Measurements from ENCODE around the gene MROH2A. TPM values are rescaled to one million over a fixed set of nuclear protein-coding genes. Genes with fewer than 3 reads are reported as not detected.
A peak's percentile ranks its signal among the peaks of the same experiment; 100 is the strongest.

MROH2A gene
- total RNA-seq, 1 experiment from 2014 or later: not detected

DNA sequence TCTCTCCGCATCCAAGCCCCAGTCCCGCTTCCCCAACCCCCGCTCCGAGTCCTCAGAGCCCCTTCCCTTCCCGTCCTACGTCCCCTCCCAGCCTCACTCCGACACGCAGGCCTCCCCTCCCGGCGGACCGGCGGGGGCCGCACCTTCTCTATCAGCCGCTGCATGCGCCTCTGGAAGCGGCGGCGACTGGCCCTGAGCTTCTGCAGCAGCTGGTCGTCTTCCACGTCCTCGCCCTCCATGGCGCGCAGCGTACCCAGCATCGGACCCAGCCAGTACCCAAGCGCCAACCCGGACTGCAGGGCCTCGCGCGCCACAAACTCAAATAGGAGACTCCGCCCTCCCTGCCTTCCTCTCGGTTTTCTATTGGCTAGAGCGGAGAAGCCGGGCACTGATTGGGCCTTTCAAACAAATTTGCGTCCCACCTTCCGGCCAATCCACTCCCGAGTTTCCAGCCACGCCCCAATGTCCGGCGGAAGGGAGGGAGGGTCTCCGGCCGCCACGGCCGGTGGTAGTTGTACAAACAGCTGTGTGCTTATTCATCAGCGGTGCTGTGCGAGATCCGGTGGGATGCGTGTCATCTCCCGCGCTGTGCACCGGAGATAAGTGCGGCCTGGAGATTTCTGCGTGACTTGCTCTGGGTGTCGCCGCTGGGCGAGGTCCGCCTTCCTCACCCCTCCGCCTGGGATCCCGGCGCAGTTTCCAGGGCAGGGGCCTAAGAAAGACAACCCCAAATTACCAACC is 76.3 kb downstream of the MROH2A start, which contains the start of gene HJURP (continued):
- TF ChIP-seq, protein P1, sequence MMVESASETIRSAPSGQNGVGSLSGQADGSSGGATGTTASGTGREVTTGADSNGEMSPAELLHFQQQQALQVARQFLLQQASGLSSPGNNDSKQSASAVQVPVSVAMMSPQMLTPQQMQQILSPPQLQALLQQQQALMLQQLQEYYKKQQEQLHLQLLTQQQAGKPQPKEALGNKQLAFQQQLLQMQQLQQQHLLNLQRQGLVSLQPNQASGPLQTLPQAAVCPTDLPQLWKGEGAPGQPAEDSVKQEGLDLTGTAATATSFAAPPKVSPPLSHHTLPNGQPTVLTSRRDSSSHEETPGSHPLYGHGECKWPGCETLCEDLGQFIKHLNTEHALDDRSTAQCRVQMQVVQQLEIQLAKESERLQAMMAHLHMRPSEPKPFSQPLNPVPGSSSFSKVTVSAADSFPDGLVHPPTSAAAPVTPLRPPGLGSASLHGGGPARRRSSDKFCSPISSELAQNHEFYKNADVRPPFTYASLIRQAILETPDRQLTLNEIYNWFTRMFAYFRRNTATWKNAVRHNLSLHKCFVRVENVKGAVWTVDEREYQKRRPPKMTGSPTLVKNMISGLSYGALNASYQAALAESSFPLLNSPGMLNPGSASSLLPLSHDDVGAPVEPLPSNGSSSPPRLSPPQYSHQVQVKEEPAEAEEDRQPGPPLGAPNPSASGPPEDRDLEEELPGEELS (CRISPR knock-in tag; IDR thresholded peaks at IDR 0.05): peak; percentile 67; the same call in 1 of the 2 replicates
- peak; percentile 86 for TF ChIP-seq SP1 (CRISPR knock-in tag; conservative IDR thresholded peaks at IDR 0.05)
- TF ChIP-seq, protein P2, sequence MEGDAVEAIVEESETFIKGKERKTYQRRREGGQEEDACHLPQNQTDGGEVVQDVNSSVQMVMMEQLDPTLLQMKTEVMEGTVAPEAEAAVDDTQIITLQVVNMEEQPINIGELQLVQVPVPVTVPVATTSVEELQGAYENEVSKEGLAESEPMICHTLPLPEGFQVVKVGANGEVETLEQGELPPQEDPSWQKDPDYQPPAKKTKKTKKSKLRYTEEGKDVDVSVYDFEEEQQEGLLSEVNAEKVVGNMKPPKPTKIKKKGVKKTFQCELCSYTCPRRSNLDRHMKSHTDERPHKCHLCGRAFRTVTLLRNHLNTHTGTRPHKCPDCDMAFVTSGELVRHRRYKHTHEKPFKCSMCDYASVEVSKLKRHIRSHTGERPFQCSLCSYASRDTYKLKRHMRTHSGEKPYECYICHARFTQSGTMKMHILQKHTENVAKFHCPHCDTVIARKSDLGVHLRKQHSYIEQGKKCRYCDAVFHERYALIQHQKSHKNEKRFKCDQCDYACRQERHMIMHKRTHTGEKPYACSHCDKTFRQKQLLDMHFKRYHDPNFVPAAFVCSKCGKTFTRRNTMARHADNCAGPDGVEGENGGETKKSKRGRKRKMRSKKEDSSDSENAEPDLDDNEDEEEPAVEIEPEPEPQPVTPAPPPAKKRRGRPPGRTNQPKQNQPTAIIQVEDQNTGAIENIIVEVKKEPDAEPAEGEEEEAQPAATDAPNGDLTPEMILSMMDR (IDR thresholded peaks at IDR 0.05): no peak
- peak; percentile 91; the same call in 1 of the 2 replicates for TF ChIP-seq TP53 (CRISPR knock-in tag; IDR thresholded peaks at IDR 0.05)
- no peak for TF ChIP-seq ZNF671 (CRISPR knock-in tag; IDR thresholded peaks at IDR 0.05)
- TF ChIP-seq EMX1 (CRISPR knock-in tag; IDR thresholded peaks at IDR 0.05): no peak
- TF ChIP-seq, protein P3, sequence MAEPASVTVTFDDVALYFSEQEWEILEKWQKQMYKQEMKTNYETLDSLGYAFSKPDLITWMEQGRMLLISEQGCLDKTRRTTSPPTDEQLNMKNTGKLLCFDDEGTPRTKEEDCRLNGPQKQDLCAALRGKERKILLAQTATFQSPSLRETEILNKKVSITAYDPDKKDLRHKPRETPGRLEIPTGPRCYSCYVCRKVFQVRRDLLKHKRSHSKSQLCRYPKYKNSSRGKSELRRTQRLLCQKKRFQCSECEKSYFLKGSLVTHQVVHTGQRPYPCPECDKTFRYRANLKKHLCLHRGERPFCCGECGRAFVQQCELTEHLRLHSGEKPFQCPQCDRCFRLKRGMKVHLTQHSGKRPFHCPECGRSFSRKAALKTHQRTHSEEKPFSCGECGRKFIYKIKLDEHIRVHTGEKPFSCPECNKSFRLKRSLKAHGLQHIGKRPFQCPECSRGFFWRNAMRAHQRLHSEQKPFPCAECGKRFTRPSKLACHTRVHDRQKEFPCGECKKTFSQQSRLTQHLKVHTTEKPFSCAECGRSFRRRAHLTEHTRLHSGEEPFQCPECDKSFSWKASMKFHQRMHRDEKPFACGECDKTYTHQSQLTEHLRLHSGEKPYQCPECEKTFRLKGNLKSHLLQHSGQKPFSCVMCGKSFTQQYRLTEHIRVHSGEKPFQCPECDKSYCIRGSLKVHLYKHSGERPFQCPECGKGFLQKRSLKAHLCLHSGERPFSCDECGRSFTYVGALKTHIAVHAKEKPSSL (CRISPR knock-in tag; conservative IDR thresholded peaks at IDR 0.05): no peak
- peak; percentile 25; the same call in 1 of the 2 replicates for TF ChIP-seq ATF1 (CRISPR knock-in tag; IDR thresholded peaks at IDR 0.05)
- TF ChIP-seq NFYB (CRISPR knock-in tag; conservative IDR thresholded peaks at IDR 0.05; ENCODE audit: low read depth): peak; percentile 67
- TF ChIP-seq, protein P4, sequence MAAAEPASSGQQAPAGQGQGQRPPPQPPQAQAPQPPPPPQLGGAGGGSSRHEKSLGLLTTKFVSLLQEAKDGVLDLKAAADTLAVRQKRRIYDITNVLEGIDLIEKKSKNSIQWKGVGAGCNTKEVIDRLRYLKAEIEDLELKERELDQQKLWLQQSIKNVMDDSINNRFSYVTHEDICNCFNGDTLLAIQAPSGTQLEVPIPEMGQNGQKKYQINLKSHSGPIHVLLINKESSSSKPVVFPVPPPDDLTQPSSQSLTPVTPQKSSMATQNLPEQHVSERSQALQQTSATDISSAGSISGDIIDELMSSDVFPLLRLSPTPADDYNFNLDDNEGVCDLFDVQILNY (CRISPR knock-in tag; IDR thresholded peaks at IDR 0.05): peak; percentile 90
- no peak for TF ChIP-seq TEAD4 (CRISPR knock-in tag; IDR thresholded peaks at IDR 0.05)
- TF ChIP-seq, protein P5, sequence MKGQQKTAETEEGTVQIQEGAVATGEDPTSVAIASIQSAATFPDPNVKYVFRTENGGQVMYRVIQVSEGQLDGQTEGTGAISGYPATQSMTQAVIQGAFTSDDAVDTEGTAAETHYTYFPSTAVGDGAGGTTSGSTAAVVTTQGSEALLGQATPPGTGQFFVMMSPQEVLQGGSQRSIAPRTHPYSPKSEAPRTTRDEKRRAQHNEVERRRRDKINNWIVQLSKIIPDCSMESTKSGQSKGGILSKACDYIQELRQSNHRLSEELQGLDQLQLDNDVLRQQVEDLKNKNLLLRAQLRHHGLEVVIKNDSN (CRISPR knock-in tag; IDR thresholded peaks at IDR 0.05): no peak
- TF ChIP-seq, protein P6, sequence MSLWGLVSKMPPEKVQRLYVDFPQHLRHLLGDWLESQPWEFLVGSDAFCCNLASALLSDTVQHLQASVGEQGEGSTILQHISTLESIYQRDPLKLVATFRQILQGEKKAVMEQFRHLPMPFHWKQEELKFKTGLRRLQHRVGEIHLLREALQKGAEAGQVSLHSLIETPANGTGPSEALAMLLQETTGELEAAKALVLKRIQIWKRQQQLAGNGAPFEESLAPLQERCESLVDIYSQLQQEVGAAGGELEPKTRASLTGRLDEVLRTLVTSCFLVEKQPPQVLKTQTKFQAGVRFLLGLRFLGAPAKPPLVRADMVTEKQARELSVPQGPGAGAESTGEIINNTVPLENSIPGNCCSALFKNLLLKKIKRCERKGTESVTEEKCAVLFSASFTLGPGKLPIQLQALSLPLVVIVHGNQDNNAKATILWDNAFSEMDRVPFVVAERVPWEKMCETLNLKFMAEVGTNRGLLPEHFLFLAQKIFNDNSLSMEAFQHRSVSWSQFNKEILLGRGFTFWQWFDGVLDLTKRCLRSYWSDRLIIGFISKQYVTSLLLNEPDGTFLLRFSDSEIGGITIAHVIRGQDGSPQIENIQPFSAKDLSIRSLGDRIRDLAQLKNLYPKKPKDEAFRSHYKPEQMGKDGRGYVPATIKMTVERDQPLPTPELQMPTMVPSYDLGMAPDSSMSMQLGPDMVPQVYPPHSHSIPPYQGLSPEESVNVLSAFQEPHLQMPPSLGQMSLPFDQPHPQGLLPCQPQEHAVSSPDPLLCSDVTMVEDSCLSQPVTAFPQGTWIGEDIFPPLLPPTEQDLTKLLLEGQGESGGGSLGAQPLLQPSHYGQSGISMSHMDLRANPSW (CRISPR knock-in tag; conservative IDR thresholded peaks at IDR 0.05; ENCODE audit: low read depth): 0 out of 2 replicates have a peak, but pooled peaks have one; percentile 72
- TF ChIP-seq, protein P7, sequence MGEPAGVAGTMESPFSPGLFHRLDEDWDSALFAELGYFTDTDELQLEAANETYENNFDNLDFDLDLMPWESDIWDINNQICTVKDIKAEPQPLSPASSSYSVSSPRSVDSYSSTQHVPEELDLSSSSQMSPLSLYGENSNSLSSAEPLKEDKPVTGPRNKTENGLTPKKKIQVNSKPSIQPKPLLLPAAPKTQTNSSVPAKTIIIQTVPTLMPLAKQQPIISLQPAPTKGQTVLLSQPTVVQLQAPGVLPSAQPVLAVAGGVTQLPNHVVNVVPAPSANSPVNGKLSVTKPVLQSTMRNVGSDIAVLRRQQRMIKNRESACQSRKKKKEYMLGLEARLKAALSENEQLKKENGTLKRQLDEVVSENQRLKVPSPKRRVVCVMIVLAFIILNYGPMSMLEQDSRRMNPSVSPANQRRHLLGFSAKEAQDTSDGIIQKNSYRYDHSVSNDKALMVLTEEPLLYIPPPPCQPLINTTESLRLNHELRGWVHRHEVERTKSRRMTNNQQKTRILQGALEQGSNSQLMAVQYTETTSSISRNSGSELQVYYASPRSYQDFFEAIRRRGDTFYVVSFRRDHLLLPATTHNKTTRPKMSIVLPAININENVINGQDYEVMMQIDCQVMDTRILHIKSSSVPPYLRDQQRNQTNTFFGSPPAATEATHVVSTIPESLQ (CRISPR knock-in tag; IDR thresholded peaks at IDR 0.05): no peak
- peak; percentile 81 for TF ChIP-seq FOXP1 (CRISPR knock-in tag; IDR thresholded peaks at IDR 0.05; ENCODE audit: borderline replicate concordance)
- no peak for TF ChIP-seq OVOL2 (CRISPR knock-in tag; IDR thresholded peaks at IDR 0.05; ENCODE audit: borderline replicate concordance)
- TF ChIP-seq, protein P8, sequence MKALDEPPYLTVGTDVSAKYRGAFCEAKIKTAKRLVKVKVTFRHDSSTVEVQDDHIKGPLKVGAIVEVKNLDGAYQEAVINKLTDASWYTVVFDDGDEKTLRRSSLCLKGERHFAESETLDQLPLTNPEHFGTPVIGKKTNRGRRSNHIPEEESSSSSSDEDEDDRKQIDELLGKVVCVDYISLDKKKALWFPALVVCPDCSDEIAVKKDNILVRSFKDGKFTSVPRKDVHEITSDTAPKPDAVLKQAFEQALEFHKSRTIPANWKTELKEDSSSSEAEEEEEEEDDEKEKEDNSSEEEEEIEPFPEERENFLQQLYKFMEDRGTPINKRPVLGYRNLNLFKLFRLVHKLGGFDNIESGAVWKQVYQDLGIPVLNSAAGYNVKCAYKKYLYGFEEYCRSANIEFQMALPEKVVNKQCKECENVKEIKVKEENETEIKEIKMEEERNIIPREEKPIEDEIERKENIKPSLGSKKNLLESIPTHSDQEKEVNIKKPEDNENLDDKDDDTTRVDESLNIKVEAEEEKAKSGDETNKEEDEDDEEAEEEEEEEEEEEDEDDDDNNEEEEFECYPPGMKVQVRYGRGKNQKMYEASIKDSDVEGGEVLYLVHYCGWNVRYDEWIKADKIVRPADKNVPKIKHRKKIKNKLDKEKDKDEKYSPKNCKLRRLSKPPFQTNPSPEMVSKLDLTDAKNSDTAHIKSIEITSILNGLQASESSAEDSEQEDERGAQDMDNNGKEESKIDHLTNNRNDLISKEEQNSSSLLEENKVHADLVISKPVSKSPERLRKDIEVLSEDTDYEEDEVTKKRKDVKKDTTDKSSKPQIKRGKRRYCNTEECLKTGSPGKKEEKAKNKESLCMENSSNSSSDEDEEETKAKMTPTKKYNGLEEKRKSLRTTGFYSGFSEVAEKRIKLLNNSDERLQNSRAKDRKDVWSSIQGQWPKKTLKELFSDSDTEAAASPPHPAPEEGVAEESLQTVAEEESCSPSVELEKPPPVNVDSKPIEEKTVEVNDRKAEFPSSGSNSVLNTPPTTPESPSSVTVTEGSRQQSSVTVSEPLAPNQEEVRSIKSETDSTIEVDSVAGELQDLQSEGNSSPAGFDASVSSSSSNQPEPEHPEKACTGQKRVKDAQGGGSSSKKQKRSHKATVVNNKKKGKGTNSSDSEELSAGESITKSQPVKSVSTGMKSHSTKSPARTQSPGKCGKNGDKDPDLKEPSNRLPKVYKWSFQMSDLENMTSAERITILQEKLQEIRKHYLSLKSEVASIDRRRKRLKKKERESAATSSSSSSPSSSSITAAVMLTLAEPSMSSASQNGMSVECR (CRISPR knock-in tag; IDR thresholded peaks at IDR 0.05; ENCODE audit: borderline replicate concordance): peak; percentile 59; the same call in 1 of the 2 replicates
